Measurements from ENCODE around the gene IRS4.

Gene IRS4

DNA sequence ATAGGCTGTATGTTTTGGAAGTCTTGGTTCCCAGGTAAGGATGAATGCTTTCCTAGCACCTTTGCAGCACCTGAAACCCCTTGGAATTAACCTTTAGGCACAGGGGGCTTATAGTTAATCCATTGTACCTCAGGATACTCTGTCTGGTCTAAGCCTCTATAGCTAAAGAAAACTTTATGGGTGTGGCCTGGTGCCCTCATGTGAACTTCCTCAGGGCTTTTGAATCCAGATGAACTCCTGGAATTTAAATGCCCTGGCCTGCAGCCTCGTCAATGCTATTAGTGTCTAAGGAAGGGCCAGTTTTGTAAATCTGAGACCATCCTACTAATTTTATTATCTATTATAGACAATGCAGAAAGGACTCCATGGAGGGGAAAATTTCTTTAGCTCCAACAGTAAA lies 33.8 kb downstream of the IRS4 start (continued):
- TF ChIP-seq, protein P1, sequence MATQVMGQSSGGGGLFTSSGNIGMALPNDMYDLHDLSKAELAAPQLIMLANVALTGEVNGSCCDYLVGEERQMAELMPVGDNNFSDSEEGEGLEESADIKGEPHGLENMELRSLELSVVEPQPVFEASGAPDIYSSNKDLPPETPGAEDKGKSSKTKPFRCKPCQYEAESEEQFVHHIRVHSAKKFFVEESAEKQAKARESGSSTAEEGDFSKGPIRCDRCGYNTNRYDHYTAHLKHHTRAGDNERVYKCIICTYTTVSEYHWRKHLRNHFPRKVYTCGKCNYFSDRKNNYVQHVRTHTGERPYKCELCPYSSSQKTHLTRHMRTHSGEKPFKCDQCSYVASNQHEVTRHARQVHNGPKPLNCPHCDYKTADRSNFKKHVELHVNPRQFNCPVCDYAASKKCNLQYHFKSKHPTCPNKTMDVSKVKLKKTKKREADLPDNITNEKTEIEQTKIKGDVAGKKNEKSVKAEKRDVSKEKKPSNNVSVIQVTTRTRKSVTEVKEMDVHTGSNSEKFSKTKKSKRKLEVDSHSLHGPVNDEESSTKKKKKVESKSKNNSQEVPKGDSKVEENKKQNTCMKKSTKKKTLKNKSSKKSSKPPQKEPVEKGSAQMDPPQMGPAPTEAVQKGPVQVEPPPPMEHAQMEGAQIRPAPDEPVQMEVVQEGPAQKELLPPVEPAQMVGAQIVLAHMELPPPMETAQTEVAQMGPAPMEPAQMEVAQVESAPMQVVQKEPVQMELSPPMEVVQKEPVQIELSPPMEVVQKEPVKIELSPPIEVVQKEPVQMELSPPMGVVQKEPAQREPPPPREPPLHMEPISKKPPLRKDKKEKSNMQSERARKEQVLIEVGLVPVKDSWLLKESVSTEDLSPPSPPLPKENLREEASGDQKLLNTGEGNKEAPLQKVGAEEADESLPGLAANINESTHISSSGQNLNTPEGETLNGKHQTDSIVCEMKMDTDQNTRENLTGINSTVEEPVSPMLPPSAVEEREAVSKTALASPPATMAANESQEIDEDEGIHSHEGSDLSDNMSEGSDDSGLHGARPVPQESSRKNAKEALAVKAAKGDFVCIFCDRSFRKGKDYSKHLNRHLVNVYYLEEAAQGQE (tag by site-specific recombination; IDR thresholded peaks at IDR 0.05), result no peak
- TF ChIP-seq ZNF48 (tag by site-specific recombination; IDR thresholded peaks at IDR 0.05) (no peak), KLF10 (tag by site-specific recombination; IDR thresholded peaks at IDR 0.05) (no peak), ZXDB (tag by site-specific recombination; IDR thresholded peaks at IDR 0.05) (no peak), ZSCAN23 (tag by site-specific recombination; IDR thresholded peaks at IDR 0.05) (no peak), ZNF621 (tag by site-specific recombination; IDR thresholded peaks at IDR 0.05) (no peak), IKZF3 (tag by site-specific recombination; IDR thresholded peaks at IDR 0.05) (no peak), ZNF792 (tag by site-specific recombination; IDR thresholded peaks at IDR 0.05) (no peak), REPIN1 (tag by site-specific recombination; IDR thresholded peaks at IDR 0.05; ENCODE audit: low read depth) (no peak)
- TF ChIP-seq, protein P2, sequence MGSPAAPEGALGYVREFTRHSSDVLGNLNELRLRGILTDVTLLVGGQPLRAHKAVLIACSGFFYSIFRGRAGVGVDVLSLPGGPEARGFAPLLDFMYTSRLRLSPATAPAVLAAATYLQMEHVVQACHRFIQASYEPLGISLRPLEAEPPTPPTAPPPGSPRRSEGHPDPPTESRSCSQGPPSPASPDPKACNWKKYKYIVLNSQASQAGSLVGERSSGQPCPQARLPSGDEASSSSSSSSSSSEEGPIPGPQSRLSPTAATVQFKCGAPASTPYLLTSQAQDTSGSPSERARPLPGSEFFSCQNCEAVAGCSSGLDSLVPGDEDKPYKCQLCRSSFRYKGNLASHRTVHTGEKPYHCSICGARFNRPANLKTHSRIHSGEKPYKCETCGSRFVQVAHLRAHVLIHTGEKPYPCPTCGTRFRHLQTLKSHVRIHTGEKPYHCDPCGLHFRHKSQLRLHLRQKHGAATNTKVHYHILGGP (tag by site-specific recombination; IDR thresholded peaks at IDR 0.05), result no peak

DNA sequence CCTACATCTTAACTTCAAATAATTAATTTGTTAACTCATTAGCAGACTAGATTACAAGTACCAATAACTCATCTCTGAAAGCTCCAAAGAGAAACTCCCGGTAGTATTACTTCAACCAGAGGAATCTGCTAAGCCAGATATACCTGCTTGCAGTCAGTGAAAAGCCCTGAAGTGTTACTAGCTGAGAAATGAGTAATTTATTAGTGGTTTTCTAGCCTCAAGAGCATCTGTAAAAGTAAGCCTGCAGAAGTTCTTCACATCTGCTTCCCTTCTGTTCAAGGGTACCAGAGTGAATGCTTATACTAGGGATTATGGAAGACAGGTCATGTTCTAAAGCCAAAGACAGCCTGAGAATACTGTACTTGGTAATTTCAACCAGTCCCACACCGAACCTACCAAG lies 34.7 kb downstream of the IRS4 start:
- Histone ChIP-seq H3K27ac (ENCODE audit: extremely low read depth, low read depth, low read length) (no peak overlapping the region), H3K4me3 (ENCODE audit: low read depth, low read length) (no peak overlapping the region), H3K36me3 (ENCODE audit: control insufficient read depth in 2 of 2, insufficient read depth in 1 of 2, low read length in 2 of 2) (no peaks in the 10 kb centered on the region), H3K4me1 (ENCODE audit: control insufficient read depth, insufficient read depth, low read length) (no peaks in the 10 kb centered on the region), H3K9me3 (ENCODE audit: control insufficient read depth, insufficient read depth, low read depth, low read length) (no peaks in the 10 kb centered on the region)
- POLR2A ChIA-PET, result interaction anchor here (1.0 kb wide), 1 partner anchor 35 kb away, joined by 3 read pairs; the partner anchor contains the start of gene IRS4
- CTCF ChIA-PET, result interaction anchor here (0.5 to 1.4 kb wide), 2 partner anchors 11 to 167 kb away, joined by 4 read pairs; no protein-coding TSS in a partner anchor
- TF ChIP-seq ZNF292 (tag by site-specific recombination; IDR thresholded peaks at IDR 0.05; ENCODE audit: borderline replicate concordance, low read depth) (no peak), ZNF311 (tag by site-specific recombination; IDR thresholded peaks at IDR 0.05; ENCODE audit: borderline replicate concordance) (no peak), ZBTB17 (tag by site-specific recombination; IDR thresholded peaks at IDR 0.05) (no peak), ZNF670 (tag by site-specific recombination; IDR thresholded peaks at IDR 0.05; ENCODE audit: low read depth) (no peak), EGR2 (tag by site-specific recombination; IDR thresholded peaks at IDR 0.05; ENCODE audit: low read depth) (no peak), ZNF76 (tag by site-specific recombination; IDR thresholded peaks at IDR 0.05; ENCODE audit: borderline replicate concordance, low read depth) (no peak), ZNF354C (tag by site-specific recombination; IDR thresholded peaks at IDR 0.05; ENCODE audit: borderline replicate concordance, low read depth) (no peak)
- TF ChIP-seq, protein P1 (tag by site-specific recombination; IDR thresholded peaks at IDR 0.05), result no peak
- TF ChIP-seq, protein P3, sequence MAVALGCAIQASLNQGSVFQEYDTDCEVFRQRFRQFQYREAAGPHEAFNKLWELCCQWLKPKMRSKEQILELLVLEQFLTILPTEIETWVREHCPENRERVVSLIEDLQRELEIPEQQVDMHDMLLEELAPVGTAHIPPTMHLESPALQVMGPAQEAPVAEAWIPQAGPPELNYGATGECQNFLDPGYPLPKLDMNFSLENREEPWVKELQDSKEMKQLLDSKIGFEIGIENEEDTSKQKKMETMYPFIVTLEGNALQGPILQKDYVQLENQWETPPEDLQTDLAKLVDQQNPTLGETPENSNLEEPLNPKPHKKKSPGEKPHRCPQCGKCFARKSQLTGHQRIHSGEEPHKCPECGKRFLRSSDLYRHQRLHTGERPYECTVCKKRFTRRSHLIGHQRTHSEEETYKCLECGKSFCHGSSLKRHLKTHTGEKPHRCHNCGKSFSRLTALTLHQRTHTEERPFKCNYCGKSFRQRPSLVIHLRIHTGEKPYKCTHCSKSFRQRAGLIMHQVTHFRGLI (tag by site-specific recombination; IDR thresholded peaks at IDR 0.05), result no peak
- TF ChIP-seq, protein P4, sequence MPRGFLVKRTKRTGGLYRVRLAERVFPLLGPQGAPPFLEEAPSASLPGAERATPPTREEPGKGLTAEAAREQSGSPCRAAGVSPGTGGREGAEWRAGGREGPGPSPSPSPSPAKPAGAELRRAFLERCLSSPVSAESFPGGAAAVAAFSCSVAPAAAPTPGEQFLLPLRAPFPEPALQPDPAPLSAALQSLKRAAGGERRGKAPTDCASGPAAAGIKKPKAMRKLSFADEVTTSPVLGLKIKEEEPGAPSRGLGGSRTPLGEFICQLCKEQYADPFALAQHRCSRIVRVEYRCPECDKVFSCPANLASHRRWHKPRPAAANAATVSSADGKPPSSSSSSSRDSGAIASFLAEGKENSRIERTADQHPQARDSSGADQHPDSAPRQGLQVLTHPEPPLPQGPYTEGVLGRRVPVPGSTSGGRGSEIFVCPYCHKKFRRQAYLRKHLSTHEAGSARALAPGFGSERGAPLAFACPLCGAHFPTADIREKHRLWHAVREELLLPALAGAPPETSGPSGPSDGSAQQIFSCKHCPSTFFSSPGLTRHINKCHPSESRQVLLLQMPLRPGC (tag by site-specific recombination; IDR thresholded peaks at IDR 0.05), result no peak
- TF ChIP-seq, protein P5, sequence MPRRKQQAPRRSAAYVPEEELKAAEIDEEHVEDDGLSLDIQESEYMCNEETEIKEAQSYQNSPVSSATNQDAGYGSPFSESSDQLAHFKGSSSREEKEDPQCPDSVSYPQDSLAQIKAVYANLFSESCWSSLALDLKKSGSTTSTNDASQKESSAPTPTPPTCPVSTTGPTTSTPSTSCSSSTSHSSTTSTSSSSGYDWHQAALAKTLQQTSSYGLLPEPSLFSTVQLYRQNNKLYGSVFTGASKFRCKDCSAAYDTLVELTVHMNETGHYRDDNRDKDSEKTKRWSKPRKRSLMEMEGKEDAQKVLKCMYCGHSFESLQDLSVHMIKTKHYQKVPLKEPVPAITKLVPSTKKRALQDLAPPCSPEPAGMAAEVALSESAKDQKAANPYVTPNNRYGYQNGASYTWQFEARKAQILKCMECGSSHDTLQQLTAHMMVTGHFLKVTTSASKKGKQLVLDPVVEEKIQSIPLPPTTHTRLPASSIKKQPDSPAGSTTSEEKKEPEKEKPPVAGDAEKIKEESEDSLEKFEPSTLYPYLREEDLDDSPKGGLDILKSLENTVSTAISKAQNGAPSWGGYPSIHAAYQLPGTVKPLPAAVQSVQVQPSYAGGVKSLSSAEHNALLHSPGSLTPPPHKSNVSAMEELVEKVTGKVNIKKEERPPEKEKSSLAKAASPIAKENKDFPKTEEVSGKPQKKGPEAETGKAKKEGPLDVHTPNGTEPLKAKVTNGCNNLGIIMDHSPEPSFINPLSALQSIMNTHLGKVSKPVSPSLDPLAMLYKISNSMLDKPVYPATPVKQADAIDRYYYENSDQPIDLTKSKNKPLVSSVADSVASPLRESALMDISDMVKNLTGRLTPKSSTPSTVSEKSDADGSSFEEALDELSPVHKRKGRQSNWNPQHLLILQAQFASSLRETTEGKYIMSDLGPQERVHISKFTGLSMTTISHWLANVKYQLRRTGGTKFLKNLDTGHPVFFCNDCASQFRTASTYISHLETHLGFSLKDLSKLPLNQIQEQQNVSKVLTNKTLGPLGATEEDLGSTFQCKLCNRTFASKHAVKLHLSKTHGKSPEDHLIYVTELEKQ (tag by site-specific recombination; IDR thresholded peaks at IDR 0.05; ENCODE audit: borderline replicate concordance), result no peak
